BE2C (cell line): ENCODE data around the gene SQOR.

Experiments
- DNase-seq: peaks from one replicate; pipeline ENCODE4 v3.0.0-alpha.2; 2020
- H3K27me3 ChIP-seq: fragments of 250-450 bp; sonication (Bioruptor Pico); 2 replicates; pipeline ENCODE4 v1.5.1; 2020; ENCODE audit warnings: mild to moderate bottlenecking
- H3K36me3 ChIP-seq: fragments of 250-450 bp; sonication (Bioruptor Pico); 2 replicates; pipeline ENCODE4 v1.5.1; 2020; ENCODE audit warnings: mild to moderate bottlenecking
- H3K4me1 ChIP-seq: fragments of 250-450 bp; sonication (Bioruptor Pico); 2 replicates; pipeline ENCODE4 v1.5.1; 2020
- H3K4me3 ChIP-seq: 2 replicates; pipeline ENCODE4 v1.5.1; 2011; ENCODE audit warnings: low read depth, low read length
- H3K9me3 ChIP-seq: fragments of 250-450 bp; sonication (Bioruptor Pico); 2 replicates; pipeline ENCODE4 v1.5.1; 2020
- CTCF ChIP-seq: IDR thresholded peaks from 2 replicates; pipeline ENCODE4 v1.5.1; 2012; ENCODE audit warnings: mild to moderate bottlenecking, low read depth, low read length

The SQOR gene

DNA sequence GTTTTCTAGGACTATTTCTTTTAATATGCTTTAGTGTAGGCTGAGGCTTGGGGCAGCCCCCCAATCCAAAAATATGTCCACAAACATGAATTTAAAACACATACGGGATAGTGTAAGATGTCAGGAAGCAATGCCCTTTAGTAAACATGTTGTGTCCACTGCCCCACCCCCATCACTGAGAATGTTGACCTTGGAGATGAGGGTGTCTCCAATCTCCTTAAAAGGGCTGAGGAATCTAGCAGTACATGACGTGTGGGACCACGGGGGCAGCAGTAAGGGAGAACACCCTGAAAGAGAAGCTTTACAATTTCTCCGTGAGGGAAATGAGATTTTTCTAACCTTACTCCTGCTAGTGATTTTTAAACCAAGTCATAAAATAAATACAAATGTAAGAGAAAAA is 84.7 kb downstream of the SQOR start:
- no peaks in the 10 kb centered on the region; the same call in 1 of the 2 replicates for H3K4me1 ChIP-seq
- TF ChIP-seq CTCF, result no peak
- H3K4me3 ChIP-seq, result no peak overlapping the region
- no peaks in the 10 kb centered on the region for H3K27me3 ChIP-seq
- H3K36me3 ChIP-seq, result no peaks in the 10 kb centered on the region
- H3K9me3 ChIP-seq, result no peaks in the 10 kb centered on the region
- no peak for DNase-seq

DNA sequence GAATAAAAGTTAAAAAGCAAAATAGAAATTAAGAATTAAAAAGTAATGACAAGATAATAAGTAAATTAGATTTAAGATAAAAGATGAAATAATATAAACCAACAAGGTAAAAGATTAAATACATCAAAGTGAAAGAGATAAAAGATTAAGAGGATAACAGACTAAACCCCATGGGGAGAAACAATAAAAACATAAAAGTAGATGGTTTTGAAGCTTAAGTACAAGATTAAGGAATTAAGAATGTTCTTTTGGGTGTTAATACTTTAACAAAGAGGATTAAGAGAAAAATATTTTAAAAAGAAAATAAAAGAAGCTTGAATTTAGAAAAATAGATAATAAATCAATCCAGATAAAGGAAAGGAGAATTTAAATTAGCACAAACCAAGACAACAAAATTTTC is 85.4 kb downstream of the SQOR start:
- H3K27me3 ChIP-seq, result no peaks in the 10 kb centered on the region
- H3K4me1 ChIP-seq, result no peaks in the 10 kb centered on the region; the same call in 1 of the 2 replicates
- H3K9me3 ChIP-seq, result no peaks in the 10 kb centered on the region
- no peak for DNase-seq
- no peak overlapping the region for H3K4me3 ChIP-seq
- TF ChIP-seq CTCF, result no peak
- no peaks in the 10 kb centered on the region for H3K36me3 ChIP-seq

DNA sequence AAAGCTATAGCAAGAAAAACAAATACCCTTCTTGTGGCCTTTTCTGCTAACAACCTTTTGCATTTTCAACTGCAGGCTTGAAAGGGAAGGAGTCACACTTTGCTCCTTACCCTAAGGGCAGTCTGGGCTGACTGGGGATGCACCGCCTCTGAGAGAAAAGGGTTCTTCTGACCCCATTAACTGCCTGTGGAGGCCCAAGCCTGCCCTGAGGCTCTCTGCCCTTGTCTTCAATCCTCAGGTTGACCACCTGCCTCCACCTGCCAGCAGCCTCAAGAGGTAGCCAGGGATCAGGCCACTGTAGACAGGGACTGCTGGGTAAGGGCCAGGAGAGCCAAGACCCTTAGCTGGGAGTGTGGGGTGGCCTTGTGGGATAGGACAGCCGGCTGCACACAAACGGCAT is 93.8 kb downstream of the SQOR start:
- Histone ChIP-seq H3K27me3 (peaks cover 4% of the 10 kb centered on the region; the same call in 1 of the 2 replicates), H3K4me3 (no peak overlapping the region), H3K4me1 (peaks cover under 1% of the 10 kb centered on the region; the same call in 1 of the 2 replicates), H3K9me3 (no peaks in the 10 kb centered on the region), H3K36me3 (no peaks in the 10 kb centered on the region)
- TF ChIP-seq CTCF, result no peak
- no peak for DNase-seq

- no peak overlapping the region for H3K4me3 ChIP-seq
- no peak for DNase-seq
- peaks cover 4% of the 10 kb centered on the region; the same call in 1 of the 2 replicates for H3K27me3 ChIP-seq
- H3K36me3 ChIP-seq, result no peaks in the 10 kb centered on the region
- H3K4me1 ChIP-seq, result peaks cover 5% of the 10 kb centered on the region
- TF ChIP-seq CTCF, result no peak
- no peaks in the 10 kb centered on the region for H3K9me3 ChIP-seq
These were observed 94.3 kb downstream of the SQOR start for GRCh38 chr15:45729141-45729540.

- Histone ChIP-seq H3K9me3 (no peaks in the 10 kb centered on the region), H3K36me3 (no peaks in the 10 kb centered on the region), H3K4me1 (peaks cover 6% of the 10 kb centered on the region), H3K4me3 (no peak overlapping the region), H3K27me3 (peaks cover 4% of the 10 kb centered on the region; the same call in 1 of the 2 replicates)
- no peak for DNase-seq
- TF ChIP-seq CTCF, result no peak
These were observed 96.5 kb downstream of the SQOR start for GRCh38 chr15:45731343-45731742.

DNA sequence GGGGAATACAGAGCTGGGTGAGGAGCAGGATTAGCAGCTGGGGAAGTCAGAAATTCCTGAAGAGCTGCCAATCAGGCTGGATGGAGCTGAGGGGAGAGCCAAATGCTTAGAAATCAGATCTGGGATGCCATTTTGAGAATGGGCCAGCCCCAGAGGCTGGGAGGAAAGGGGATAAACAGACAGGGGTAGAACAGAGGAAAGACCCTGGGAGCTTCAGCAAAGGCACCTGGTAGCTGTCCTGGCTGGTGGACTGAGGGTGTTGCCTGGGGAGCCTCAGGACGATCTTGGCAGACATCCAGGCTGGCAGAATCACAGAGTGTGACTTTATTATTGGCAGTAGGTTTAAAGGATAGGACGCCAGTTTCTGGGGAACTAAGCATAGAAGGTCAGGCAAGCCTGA is 97.8 kb downstream of the SQOR start:
- H3K4me3 ChIP-seq, result no peak overlapping the region
- peaks cover 6% of the 10 kb centered on the region for H3K4me1 ChIP-seq
- peaks cover 4% of the 10 kb centered on the region; the same call in 1 of the 2 replicates for H3K27me3 ChIP-seq
- peak; percentile 39 for DNase-seq
- TF ChIP-seq CTCF, result no peak
- no peaks in the 10 kb centered on the region for H3K9me3 ChIP-seq
- H3K36me3 ChIP-seq, result no peaks in the 10 kb centered on the region
